ENCODE measurements around the gene STARD9.

GRCh38 chr15:42695527-42696071, 120.2 kb downstream of the STARD9 start:
- TF ChIP-seq, protein P1, sequence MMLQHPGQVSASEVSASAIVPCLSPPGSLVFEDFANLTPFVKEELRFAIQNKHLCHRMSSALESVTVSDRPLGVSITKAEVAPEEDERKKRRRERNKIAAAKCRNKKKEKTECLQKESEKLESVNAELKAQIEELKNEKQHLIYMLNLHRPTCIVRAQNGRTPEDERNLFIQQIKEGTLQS (CRISPR knock-in tag; IDR thresholded peaks at IDR 0.05), result no peak
- TF ChIP-seq EED (CRISPR knock-in tag; IDR thresholded peaks at IDR 0.05), result no peak
